LHCN-M2 (cell line): ENCODE results near the gene ZNF367. TPM values are rescaled to one million over a fixed set of nuclear protein-coding genes. Genes with fewer than 3 reads are reported as not detected.
"Not testable (repeated sequence)": the region's sequence is repeated elsewhere in the genome, so short reads cannot be mapped to it uniquely, and the experiment has no call there.

Source experiments
- DNase-seq: peaks from one replicate; pipeline ENCODE4 v3.0.0-alpha.2; 2012; ENCODE audit warnings: low read depth
- total RNA-seq: library from RNA; depleted of rRNA; stranded (reverse); fragments of >200 nt; gene quantifications from 2 replicates; pipeline ENCODE4 v1.2.3, GENCODE V29; 2014; rRNA removed

The ZNF367 gene
- total RNA-seq, 1 experiment from 2014 or later, result 21.8 TPM

DNA sequence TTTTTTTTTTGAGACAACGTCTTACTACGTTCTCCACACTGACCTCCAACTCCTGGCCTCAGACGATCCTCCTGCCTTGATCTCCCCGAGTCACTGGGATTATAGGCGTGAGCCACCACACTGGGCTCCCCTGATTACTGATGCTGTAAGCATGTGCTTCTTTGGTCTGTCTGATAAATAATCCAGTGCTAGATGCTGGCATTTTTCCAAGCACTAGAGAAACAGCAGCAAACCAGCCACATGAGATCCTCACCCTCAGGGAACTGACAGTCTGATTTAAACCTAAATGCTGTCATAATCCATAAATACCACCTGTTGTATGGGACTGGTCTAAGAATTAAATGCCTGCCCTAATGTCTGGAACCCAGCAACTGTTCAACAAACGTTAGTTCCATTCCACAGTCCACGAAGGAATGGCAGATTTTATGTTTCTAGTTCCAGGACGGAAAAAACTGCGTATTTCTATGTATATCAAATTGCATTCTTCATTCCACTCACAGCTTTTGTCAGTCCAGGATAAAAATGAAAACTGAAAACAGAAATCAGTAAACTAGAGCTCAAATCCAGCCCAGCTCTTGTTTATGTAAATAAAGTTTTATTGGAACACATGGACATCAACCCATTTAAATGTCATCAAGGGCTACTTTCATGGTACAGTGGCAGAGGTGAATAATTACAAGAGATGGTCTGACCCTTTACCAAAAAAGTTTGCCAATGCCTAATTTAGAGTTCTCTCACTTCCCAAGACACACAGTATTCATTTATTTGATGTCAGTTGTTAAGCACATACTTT, 54.8 kb downstream of the ZNF367 start:
- no peak for DNase-seq

DNA sequence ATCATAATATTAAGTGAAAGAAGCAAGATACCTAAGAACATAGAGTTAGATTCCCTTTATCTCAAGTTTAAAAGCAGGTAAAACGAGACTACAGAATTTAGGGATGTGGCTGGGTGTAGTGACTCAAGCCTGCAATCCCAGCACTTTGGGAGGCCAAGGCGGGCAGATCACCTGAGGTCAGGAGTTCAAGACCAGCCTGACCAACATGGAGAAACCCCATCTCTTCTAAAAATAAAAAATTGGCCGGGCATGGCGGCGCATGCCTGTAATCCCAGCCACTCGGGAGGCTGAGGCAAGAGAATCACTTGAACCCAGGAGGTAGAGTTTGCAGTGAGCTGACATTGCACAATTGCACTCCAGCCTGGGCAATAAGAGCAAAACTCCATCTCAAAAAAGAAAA, 56.1 kb downstream of the ZNF367 start:
- not testable (repeated sequence) for DNase-seq

DNA sequence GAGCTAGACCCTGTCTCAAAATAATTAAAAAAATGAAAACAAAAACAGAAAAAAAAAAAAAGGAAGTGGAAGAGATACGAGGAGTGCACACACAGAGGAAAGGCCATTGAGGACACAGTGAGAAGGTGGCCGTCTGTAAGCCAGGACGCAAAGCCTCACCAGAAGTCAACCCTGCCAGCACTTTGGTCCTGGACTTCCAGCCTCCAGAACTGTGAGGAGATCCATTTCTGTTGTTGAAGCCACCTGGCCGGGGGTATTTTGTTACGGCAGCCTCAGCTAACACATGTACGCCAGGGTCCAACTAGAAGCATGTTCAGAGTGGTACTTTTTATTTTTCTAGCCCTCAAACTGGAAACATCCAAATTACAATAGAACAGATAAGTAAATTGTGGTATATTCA, 56.5 kb downstream of the ZNF367 start:
- DNase-seq, result no peak

DNA sequence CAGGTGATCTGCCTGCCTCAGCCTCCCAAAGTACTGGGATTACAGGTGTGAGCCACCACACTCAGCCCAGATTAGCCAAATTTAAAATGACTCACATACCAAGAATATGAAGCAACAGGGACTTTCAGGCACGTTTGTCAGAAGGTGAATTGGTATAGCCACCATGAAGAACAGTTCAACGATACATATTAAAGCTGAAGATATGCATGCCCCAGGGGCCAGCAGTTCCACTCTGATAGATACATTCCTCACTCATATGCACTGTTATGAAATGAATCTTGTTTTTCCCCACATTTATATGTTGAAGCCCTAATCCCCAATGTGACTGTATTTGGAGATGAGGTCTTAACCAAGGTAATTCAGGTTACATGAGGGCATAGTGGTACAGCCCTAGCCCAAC, 57.2 kb downstream of the ZNF367 start:
- DNase-seq, result no peak

DNA sequence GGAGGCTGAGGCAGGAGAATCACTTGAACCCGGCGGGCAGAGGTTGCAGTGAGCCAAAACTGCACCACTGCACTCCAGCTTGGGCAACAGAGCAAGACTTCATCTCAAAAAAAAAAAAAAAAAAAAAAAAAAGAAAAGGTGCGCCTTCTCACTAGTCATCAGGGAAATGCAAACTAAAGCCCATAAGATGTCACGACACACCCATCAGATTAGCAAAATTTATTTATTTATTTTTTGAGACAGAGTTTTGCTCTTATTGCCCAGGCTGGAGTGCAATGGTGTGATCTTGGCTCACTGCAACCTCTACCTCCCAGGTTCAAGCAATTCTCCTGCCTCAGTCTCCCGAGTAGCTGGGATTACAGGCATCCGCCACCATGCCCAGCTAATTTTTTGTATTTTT, 57.6 kb downstream of the ZNF367 start:
- not testable (repeated sequence) for DNase-seq

DNA sequence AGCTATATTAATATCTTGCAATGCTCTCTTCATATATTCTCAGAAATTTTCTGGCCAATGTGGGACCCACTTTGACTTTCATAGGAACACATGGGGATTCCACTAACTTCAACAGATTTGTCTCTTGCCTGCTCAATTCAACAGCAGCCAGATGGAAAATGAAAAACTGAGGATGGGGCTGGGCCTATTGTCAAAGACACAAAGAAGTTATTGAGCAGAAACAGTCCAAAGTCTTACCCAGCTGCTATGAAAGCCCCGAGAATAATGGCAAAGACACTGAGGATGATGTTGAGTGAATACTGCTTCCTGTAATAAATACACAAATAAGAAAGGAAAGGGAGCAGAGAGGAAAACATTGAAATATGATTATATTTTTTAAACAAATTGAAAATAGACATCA, 67.3 kb downstream of the ZNF367 start:
- DNase-seq, result no peak

DNA sequence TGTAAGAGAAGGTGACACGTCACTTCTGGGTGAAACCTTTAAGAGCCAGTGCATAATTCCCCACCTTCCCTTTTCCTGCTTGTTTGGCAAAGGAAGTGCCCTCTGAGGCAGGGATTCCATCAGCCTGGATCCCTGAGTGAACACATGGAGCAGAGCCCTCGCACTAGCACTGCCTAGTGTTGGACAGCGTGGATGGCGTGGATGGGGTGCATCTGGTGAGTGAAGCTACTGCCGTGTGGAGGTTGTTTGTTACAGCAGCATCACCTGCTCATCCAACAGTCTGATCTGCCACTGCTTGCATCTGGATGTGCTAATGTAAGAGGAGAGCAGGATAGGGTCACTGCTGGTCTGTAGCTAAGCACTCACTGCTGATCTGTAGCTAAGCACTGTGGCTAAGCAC, 69.9 kb downstream of the ZNF367 start:
- DNase-seq, result no peak

DNA sequence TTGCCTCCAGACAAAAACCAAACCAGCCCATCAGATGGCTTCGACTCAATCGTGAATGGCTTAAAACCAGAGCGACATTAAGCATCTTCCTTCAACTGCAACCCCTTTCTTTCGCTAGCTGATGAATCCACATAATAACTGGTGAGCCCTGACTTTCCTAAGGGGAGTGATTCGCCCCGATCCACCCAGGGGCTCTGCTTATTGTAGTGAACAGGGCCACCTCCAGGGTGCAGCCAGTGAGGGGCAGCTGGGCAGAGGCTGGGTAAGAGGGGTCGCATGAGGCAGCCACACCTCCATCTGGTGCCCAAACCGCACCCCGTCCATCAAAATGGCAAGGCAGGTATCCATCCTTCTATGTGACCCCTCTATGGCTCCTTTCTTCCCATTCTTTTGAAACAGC, 72.6 kb downstream of the ZNF367 start:
- no peak for DNase-seq

DNA sequence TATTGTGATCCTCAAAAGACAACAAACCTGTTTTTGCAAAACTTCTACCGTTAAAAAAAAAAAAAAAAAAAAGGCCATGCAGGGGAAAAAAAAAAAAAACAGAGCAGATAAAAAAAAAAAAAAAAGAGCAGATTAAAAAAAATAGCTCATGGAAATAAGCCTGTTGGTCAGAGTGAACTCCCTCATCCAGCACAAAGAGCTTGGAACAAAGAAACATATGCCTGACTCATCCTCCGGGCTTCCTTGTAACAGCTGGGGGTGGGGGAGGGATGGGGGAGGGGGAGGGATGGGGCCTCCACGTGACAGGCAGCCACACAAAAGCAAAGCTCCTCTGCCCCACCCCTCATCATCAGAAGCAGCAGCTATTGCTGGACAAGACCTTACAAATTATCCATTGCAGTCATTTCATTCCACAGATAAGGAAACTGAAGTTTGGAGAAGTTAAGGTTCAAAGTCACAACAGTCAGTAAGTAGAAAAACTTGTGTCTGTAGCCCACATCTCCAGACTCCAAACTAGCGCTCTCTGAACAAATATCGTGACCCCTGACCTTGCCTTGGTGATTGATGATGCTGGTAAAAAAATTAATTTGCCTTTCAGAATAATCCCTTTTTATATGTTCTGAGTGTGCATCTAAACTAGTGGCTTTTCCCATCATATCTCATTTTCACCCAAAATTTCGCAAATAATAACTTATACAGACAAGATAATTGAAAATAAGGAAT, 73.6 kb downstream of the ZNF367 start:
- DNase-seq, result peak; percentile 96

DNA sequence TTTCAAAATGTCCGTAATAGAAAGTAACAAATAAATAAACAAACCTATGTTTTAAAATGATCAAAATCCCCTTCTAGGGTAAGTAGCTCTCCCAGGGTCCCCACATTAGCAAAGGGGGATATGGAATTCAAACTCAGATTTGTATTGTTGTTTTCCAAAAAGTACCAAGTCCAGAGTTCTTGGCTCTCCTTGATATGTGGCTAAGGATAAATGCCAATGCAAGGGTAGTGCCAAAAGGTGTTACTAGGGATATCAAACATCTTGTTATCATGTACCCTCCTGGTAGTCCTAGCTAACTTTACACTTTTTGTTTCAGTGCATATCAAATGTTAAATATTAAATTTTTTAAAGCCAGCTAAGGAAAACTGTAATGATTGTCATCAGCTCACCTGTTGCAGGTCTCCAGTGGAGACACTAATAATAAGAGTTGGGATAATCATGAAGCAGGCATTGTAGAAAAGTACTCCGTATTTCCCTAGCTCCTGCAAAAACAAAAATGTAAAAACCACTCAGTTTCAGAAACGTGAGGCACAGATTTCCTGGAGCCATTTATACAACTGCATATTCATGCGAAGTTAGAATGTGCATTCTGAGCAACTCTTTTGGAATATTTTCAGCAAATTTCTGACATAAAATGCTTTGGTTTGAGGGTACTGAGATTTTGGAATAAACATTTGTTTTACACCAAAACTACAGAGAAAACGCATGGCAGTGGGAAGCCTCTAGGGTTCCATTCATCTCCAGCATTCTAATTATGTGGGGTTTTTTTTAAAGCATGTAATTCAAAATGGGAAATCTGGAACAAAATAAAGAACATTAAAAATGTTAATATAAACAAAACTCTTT, 74.4 kb downstream of the ZNF367 start:
- DNase-seq, result no peak

DNA sequence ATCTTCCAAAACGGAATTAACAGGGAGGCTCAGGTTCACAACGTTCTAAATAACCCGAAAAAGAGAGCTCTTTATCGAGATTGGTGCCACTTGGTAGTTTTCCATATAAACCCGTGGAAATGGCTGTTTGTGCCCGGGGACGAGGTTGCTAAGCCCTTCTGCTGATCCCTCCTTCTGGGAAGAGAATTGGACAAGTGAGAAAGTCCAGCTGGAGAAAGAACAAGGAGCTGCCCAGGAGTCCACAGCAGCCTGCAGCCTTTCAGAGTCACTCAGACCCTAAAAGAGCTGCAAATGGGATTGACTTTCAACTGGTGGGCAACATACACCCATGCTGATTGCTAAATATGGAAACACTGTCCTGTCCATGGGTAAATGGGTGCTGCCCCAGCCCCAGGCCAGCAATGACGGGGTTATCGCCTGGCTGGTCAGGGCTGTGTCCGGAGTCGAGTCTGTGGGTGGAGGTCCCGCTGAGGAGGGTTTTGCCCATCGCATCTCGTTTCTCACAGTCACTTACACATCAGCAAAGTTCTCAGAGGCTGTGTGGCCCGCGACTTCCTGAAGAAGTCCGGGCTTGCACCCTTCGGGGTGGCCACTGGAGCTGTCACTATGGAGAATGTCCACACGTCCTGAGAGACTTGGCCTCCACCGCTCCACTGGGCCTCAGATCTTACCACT, 75.5 kb downstream of the ZNF367 start:
- no peak for DNase-seq

DNA sequence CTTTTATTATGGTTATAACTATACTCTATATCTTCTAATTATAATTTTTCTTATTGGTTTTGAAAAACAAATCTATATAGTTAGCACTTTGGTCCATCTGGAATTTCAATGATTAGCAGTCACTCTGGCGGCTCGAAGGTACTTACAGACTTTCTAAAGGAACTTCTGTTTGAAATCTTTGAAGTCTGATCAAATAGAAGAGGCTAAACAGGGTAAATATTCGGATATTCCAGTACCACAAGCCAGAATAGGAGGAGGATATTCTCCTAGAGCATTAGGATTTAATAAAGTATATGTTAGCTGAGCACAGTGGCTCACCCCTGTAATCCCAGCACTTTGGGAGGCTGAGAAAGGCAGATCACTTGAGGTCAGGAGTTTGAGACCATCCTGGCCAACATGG, 77.5 kb downstream of the ZNF367 start:
- DNase-seq, result no peak

DNA sequence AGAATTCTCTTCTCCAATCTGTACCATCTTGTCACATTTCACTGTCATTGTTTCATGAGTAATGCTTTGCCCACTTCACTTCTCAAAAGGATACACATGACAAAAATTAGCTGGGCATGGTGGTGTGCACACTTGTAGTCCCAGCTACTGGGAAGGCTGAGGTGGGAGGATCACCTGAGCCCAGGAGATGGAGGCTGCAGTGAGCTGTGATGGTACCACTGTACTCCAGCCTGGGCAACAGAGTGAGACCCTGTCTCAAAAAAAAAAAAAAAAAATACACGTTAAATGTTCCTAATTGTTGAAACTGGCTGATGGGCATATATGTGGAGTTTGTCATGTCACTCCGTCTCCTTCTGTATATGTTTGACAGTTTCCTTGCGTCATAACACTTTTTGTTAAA, 79.9 kb downstream of the ZNF367 start:
- no peak for DNase-seq

Other genes starting within 250 kb of the ZNF367 start
- not detected in 2 replicates for gene HSD17B3, start 116.2 kb downstream of the ZNF367 start, total RNA-seq
- gene SLC35D2, start 34.7 kb downstream of the ZNF367 start, total RNA-seq, result 9.4 and 16.6 TPM in 2 replicates
- gene HABP4, start 31.8 kb upstream of the ZNF367 start, total RNA-seq, result 14.0 and 14.5 TPM in 2 replicates
- 10.8 and 12.6 TPM in 2 replicates for gene CDC14B, start 201.5 kb upstream of the ZNF367 start, total RNA-seq
- gene PRXL2C, start 236.9 kb upstream of the ZNF367 start, total RNA-seq, result 11.2 and 14.6 TPM in 2 replicates